ENCODE results near the gene TTLL9. TPM values are rescaled to one million over a fixed set of nuclear protein-coding genes. Genes with fewer than 3 reads are reported as not detected.

Gene TTLL9
- total RNA-seq, 1 donor from 2014 or later: 0.60 TPM

DNA sequence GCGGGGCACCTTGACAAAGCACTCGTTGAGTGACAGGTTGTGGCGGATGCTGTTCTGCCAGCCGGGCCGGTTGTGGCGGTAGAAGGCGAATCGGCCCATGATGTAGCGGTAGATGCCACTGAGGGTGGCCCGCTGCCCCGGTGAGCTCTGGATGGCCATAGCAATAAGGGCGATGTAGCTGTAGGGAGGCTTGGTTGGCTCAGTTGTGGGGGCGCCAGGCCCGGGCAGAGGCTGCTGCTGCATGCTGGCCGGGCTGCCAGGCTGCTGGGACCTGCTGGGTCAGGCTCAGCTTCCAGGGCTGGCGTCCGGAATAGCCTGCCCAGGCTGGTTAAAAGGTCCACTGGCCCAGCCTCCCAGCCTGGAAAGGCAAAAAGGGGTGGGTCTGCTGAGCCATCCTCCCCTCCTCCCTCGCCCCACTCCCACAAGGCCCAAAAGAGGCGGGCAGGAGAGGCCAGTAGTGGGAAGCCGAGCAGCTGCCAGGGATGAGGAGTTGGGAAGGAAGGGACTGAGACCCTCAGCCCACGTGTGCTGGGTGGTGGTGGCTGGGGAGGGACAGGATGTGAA, 25.1 kb upstream of the TTLL9 start, which contains the start of gene FOXS1:
TSS of gene FOXS1 (minus strand) at position 305 of the 564 bp plus-strand sequence. CDS start at position 243, 62 bp downstream.
- CTCF ChIA-PET: interaction anchor here (1.0 to 4.3 kb wide), 3 partner anchors 12 to 175 kb away, joined by 3 to 43 read pairs (median 3); no protein-coding TSS in a partner anchor
- ATAC-seq (ENCODE audit: low read depth) (no peak), DNase-seq (no peak)
- Mint-ChIP-seq H3K27me3 (peaks cover 10% of the 10 kb centered on the region), H3K27ac (no peak within 1 kb of the TSS), H3K4me3 (no peak within 1 kb of the TSS), H3K36me3 (ENCODE audit: low read depth) (no peaks in the 10 kb centered on the region), H3K9me3 (no peaks in the 10 kb centered on the region), H3K4me1 (no peaks in the 10 kb centered on the region)
- POLR2A ChIA-PET: no interaction called here
- intact Hi-C loops (cut with micrococcal nuclease): loop anchor here (5.0 kb wide), 1 partner anchor 283 kb away; no protein-coding TSS in a partner anchor
- TF ChIP-seq, protein P1, sequence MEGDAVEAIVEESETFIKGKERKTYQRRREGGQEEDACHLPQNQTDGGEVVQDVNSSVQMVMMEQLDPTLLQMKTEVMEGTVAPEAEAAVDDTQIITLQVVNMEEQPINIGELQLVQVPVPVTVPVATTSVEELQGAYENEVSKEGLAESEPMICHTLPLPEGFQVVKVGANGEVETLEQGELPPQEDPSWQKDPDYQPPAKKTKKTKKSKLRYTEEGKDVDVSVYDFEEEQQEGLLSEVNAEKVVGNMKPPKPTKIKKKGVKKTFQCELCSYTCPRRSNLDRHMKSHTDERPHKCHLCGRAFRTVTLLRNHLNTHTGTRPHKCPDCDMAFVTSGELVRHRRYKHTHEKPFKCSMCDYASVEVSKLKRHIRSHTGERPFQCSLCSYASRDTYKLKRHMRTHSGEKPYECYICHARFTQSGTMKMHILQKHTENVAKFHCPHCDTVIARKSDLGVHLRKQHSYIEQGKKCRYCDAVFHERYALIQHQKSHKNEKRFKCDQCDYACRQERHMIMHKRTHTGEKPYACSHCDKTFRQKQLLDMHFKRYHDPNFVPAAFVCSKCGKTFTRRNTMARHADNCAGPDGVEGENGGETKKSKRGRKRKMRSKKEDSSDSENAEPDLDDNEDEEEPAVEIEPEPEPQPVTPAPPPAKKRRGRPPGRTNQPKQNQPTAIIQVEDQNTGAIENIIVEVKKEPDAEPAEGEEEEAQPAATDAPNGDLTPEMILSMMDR (IDR thresholded peaks at IDR 0.05): no peak

DNA sequence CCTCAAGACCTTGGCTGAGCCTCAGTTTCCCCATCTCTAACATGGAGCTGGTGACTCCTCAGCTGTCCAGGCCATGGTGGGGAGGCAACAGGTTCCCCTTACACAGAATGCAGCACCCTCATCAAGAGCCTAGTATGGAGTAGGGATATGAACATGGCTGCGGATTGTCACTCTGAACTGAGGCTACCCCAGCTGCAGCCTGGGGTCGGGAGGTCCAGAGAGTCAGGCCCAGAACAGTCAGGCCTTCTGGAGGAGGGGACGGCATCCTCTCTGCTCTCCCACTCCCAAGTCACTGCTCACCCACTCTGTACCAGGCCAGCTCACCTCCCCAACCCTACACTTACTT, 23.7 kb upstream of the TTLL9 start:
- CTCF ChIA-PET: interaction anchor here (0.6 to 4.3 kb wide), 14 partner anchors 8 to 578 kb away, joined by 3 to 43 read pairs (median 4); partner anchors contain the start of gene PDRG1
- DNase-seq (no peak), ATAC-seq (ENCODE audit: low read depth) (no peak)
- POLR2A ChIA-PET: interaction anchor here (0.9 kb wide), 1 partner anchor 48 kb away, joined by 3 read pairs; no protein-coding TSS in a partner anchor
- Mint-ChIP-seq H3K36me3 (ENCODE audit: low read depth) (no peaks in the 10 kb centered on the region), H3K27me3 (peaks cover 21% of the 10 kb centered on the region), H3K9me3 (no peaks in the 10 kb centered on the region), H3K27ac (no peak overlapping the region), H3K4me1 (no peaks in the 10 kb centered on the region), H3K4me3 (no peak overlapping the region)
- TF ChIP-seq, protein P1 (IDR thresholded peaks at IDR 0.05): no peak
- intact Hi-C loops (cut with micrococcal nuclease): loop anchor here (1.0 to 5.0 kb wide), 2 partner anchors 24 to 284 kb away; no protein-coding TSS in a partner anchor

GRCh38 chr20:31848088-31848999, 22.1 kb upstream of the TTLL9 start:
- Mint-ChIP-seq H3K4me1 (no peaks in the 10 kb centered on the region), H3K27me3 (peaks cover 21% of the 10 kb centered on the region), H3K4me3 (no peak overlapping the region), H3K9me3 (no peaks in the 10 kb centered on the region), H3K36me3 (ENCODE audit: low read depth) (no peaks in the 10 kb centered on the region), H3K27ac (no peak overlapping the region)
- intact Hi-C loops (cut with micrococcal nuclease): loop anchor here (5.0 kb wide), 1 partner anchor 286 kb away; no protein-coding TSS in a partner anchor
- no peak for ATAC-seq (ENCODE audit: low read depth)
- DNase-seq: no peak
- TF ChIP-seq, protein P1 (IDR thresholded peaks at IDR 0.05): no peak
- ChIA-PET POLR2A (no interaction called here), CTCF (interaction anchor here (4.3 kb wide), 1 partner anchor 26 kb away, joined by 43 read pairs; no protein-coding TSS in a partner anchor)

DNA sequence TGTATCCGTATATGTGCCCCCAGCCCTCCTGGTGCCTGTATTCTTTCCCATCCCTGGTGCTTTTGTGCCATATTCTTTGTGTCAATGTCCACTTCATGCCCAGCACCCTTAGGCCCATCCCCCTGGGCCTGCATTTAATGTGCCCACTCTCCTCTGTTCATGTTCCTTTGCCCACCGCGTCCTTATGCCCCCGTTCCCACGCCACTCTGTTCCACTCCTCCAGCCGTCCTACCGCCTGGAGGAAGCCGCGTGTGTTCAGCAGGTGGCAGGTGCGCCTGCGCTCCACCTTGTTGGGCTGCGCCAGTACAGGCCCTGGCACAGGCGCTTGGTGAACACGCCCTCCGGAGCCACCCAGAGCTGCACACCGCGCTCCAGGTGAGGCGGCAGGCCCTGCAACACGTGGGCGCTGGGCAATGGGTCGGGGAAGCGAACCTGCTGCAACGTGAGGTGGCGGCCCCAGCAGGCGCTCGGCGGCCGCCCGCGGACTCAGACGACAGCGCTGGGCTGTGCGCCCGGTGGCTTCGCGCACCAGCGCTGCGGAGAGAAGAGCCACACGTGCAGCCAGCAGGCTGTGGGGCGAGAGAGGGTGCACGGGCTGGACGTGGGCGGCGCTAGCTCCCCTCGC, 21.0 kb upstream of the TTLL9 start:
- TF ChIP-seq, protein P1 (IDR thresholded peaks at IDR 0.05): no peak
- no peak overlapping the region for H3K27ac Mint-ChIP-seq
- ChIA-PET POLR2A (interaction anchor here (0.6 kb wide), 1 partner anchor 970 kb away, joined by 5 read pairs; the partner anchor contains the start of gene MAPRE1), CTCF (interaction anchor here (1.4 to 8.2 kb wide), 2 partner anchors 27 to 103 kb away, joined by 5 to 126 read pairs; partner anchors contain the start of gene PDRG1)
- H3K27me3 Mint-ChIP-seq: peaks cover 25% of the 10 kb centered on the region
- no peak for DNase-seq
- H3K36me3 Mint-ChIP-seq (ENCODE audit: low read depth): no peaks in the 10 kb centered on the region
- intact Hi-C loops (cut with micrococcal nuclease): loop anchor here (5.0 kb wide), 1 partner anchor 287 kb away; no protein-coding TSS in a partner anchor
- ATAC-seq (ENCODE audit: low read depth): no peak
- H3K4me3 Mint-ChIP-seq: no peak overlapping the region
- H3K9me3 Mint-ChIP-seq: no peaks in the 10 kb centered on the region
- H3K4me1 Mint-ChIP-seq: no peaks in the 10 kb centered on the region
